Left ventricle myocardium superior (tissue), 1 donor: Measurements from ENCODE around the gene NAALADL2. TPM values are rescaled to one million over a fixed set of nuclear protein-coding genes. Genes with fewer than 3 reads are reported as not detected.
"Not testable (repeated sequence)": the region's sequence is repeated elsewhere in the genome, so short reads cannot be mapped to it uniquely, and the experiment has no call there.

Experiments
- ATAC-seq: fragments of 200-7000 bp; cut with Tn5 transposase; one replicate; pipeline ENCODE4 v1.9.1; 2020; ENCODE audit warnings: mild to moderate bottlenecking, moderate library complexity
- DNase-seq: peaks from one replicate; pipeline ENCODE4 v3.0.0-alpha.2; 2020
- intact Hi-C: fragments of 100-400 bp; cut with micrococcal nuclease; formaldehyde crosslinking; loops from one replicate; pipeline ENCODE4 v1.11.0; 2022
- total RNA-seq: library from RNA; stranded (reverse); fragmentation: NEBNext Ultra II Directional; extraction: Animal tissue kit (Norgen Biotek cat#: 25700); gene quantifications from one replicate; pipeline ENCODE4 v1.2.1, GENCODE V29; 2021
- donor health status: DM: no; HTN: yes; CAD: no; lungs with severe emphysema.

The NAALADL2 gene
- total RNA-seq, 1 donor from 2014 or later: 3.1 TPM

GRCh38 chr3:175552929-175553328 is 693.8 kb downstream of the NAALADL2 start:
- intact Hi-C loops: no loop called here
- no peak for ATAC-seq
- DNase-seq: no peak

DNA sequence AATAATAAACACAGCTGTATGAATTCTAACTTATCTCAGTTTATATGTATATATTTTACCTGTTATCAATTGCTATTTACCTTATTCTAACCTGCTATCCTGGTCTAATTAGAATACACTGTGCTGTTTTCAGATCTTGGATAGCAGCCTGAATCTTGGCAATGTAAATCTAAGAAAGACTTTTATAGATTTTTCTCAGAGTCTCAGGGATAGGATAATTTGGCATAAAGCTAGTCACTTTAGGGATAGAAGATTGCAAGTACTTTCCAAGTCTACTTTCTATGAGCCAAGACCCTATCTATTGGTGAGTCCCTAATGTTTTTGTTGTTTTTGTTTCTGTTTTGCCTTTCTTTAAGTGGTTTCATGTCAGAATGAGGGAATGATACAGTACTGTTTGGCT is 695.7 kb downstream of the NAALADL2 start:
- intact Hi-C loops: no loop called here
- ATAC-seq (no peak), DNase-seq (no peak)

GRCh38 chr3:175558261-175558660 is 699.1 kb downstream of the NAALADL2 start:
- no peak for ATAC-seq

DNA sequence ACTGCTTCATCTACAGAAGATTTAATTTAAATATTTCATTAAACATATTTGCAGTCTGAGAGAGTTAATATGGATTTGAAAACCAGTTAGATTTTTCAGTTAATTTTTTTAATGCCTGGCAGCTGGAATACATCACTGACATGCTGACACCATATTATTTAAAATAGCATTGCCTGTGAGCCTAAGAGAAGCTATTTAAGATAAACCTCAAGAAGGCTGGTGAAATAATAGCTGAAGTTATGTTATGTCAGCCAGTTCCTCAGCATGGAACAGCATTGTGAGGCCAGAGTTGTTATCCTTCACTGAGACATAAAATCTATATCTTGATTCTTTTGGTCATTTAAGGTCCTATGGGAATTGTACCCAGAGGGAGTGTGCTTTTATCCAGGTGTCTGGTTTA is 705.2 kb downstream of the NAALADL2 start:
- no peak for DNase-seq
- ATAC-seq: no peak
- intact Hi-C loops: no loop called here

More at GRCh38 chr3:175558261-175558660, 699.1 kb downstream of the NAALADL2 start:
- DNase-seq: no peak
- intact Hi-C loops: no loop called here

- intact Hi-C loops: no loop called here
- no peak for DNase-seq
- no peak for ATAC-seq
Observed at GRCh38 chr3:175571096-175571495, 712.0 kb downstream of the NAALADL2 start.

- intact Hi-C loops: no loop called here
- no peak for ATAC-seq
- DNase-seq: no peak
Observed at GRCh38 chr3:175573226-175573625, 714.1 kb downstream of the NAALADL2 start.

GRCh38 chr3:175580318-175580717 is 721.2 kb downstream of the NAALADL2 start:
- ATAC-seq (no peak), DNase-seq (no peak)
- intact Hi-C loops: no loop called here

- DNase-seq (no peak), ATAC-seq (no peak)
- intact Hi-C loops: no loop called here
Observed at GRCh38 chr3:175585898-175586297, 726.8 kb downstream of the NAALADL2 start.

- DNase-seq (no peak), ATAC-seq (no peak)
- intact Hi-C loops: no loop called here
Observed at GRCh38 chr3:175590745-175591144, 731.6 kb downstream of the NAALADL2 start.

DNA sequence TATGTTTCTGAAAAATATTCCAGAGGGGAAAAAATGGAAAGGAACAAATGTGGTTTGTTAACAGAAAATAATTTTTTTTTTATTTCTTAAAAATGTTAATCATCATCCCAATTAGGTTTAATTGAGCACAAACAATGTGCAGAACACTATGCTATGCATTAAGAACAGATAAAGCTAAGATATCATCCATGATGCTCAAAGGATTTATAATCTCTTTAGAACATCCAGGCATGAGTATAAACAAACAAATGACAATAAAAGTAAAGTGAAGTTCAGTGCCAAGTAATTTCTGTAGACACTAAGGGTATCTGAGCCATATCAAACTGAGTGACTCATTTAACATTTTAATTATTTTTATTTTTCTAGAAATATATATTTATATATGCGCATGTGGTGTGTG is 732.2 kb downstream of the NAALADL2 start:
- ATAC-seq (no peak), DNase-seq (no peak)
- intact Hi-C loops: no loop called here

- DNase-seq (no peak), ATAC-seq (no peak)
- intact Hi-C loops: no loop called here
Observed at GRCh38 chr3:175593331-175593730, 734.2 kb downstream of the NAALADL2 start.

- ATAC-seq: no peak
- intact Hi-C loops: no loop called here
- DNase-seq: no peak
Observed at GRCh38 chr3:175598740-175599139, 739.6 kb downstream of the NAALADL2 start.

- no peak for ATAC-seq
- intact Hi-C loops: no loop called here
- DNase-seq: no peak
Observed at GRCh38 chr3:175601521-175601920, 742.4 kb downstream of the NAALADL2 start.

- DNase-seq: no peak
- intact Hi-C loops: no loop called here
Observed at GRCh38 chr3:175605851-175606250, 746.7 kb downstream of the NAALADL2 start.

GRCh38 chr3:175606650-175607318 is 747.6 kb downstream of the NAALADL2 start:
- DNase-seq: no peak
- no peak for ATAC-seq
- intact Hi-C loops: no loop called here

More at GRCh38 chr3:175605851-175606250, 746.7 kb downstream of the NAALADL2 start:
- no peak for ATAC-seq

DNA sequence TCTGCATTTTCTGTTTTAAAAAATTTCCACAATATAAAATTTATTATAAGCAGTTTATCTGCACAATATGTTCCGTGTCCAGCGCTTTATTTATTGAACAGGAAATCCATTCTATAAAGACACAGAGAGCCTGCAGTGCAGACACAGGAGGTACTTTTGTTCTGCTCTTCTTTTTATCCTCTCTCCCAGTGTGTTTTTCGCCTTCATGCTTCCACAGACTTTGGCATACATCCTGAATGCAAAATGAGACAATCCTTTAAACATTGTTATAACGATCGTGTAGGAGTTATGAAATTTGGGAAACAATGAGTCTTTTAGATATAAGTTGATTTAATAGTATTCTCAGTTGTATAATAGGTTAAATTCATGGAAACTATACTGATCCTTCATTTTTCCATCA is 749.2 kb downstream of the NAALADL2 start:
- intact Hi-C loops: no loop called here
- ATAC-seq (no peak), DNase-seq (no peak)

DNA sequence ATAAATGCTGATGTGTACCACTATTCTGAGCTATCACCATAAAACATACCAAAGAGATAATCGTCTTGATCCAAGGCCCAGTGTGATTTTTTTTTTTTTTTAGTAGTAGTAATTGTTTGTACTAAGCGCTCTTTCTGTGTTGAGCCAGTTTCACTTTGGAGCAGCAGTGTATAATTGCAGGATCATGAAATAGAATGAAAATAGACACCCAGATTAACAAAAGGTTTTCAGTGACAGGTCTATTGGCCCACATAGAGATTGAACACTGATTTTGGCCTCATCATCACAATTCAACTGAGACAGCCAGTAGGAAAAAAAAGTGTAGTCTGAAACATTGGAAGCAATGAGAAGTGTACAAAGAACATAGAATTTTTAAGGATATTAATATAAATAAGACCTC is 749.8 kb downstream of the NAALADL2 start:
- intact Hi-C loops: no loop called here
- no peak for ATAC-seq
- no peak for DNase-seq

- no peak for ATAC-seq
- intact Hi-C loops: no loop called here
- DNase-seq: no peak
Observed at GRCh38 chr3:175612487-175613196, 753.5 kb downstream of the NAALADL2 start.

- DNase-seq, intact Hi-C loops, ATAC-seq: not testable (repeated sequence)
Observed at GRCh38 chr3:175614107-175614506, 755.0 kb downstream of the NAALADL2 start.

- ATAC-seq (no peak), DNase-seq (no peak)
- intact Hi-C loops: no loop called here
Observed at GRCh38 chr3:175617247-175617646, 758.1 kb downstream of the NAALADL2 start.

- DNase-seq (no peak), ATAC-seq (no peak)
- intact Hi-C loops: no loop called here
Observed at GRCh38 chr3:175619369-175619768, 760.2 kb downstream of the NAALADL2 start.
